Endothelial cell of umbilical vein (primary cell): Measurements from ENCODE around the gene CNTN5. TPM values are rescaled to one million over a fixed set of nuclear protein-coding genes. Genes with fewer than 3 reads are reported as not detected.

Source experiments
- BruUV-seq: library from RNA; stranded (reverse); fragments of 400-500 nt; replicated peaks from 2 replicates; lab custom pipeline; 2021; lab: Mats Ljungman, UMichigan
- CTCF ChIA-PET: fragments of 300-600, 350-600 bp; sonication (Branson Sonifier 250); formaldehyde crosslinking; loops from one replicate; lab custom pipeline; 2021; ENCODE audit warnings: antibody characterized with exemption, inconsistent platforms; lab: Charles Lee
- POLR2A ChIA-PET: fragments of 300-600, 350-600 bp; sonication (Branson Sonifier 250); formaldehyde crosslinking; loops from one replicate; lab custom pipeline; 2021; ENCODE audit warnings: antibody characterized with exemption, inconsistent platforms; lab: Charles Lee
- DNase-seq: peaks from one replicate; pipeline ENCODE4 v3.0.0-alpha.2; 2011; ENCODE audit warnings: low read depth, low spot score
- FAIRE-seq: peaks from 2 replicates; lab custom pipeline; 2011; peaks lifted over from hg19 to GRCh38; lab: Jason Lieb, UNC
- H2AFZ ChIP-seq: 2 replicates; pipeline ENCODE4 v1.6.0; 2012; ENCODE audit warnings: low read depth, low read length, control low read depth, inconsistent platforms
- H3K27ac ChIP-seq: 2 replicates; pipeline ENCODE4 v1.5.1; 2011; ENCODE audit warnings: low read depth, mild to moderate bottlenecking, control low read depth, low read length, moderate library complexity; ENCODE audit not compliant: insufficient read depth
- H3K27me3 ChIP-seq, 2 experiments: 2 replicates each; pipeline versions ENCODE4 v1.6.0 to v1.6.1; 2011; ENCODE audit warnings: low read length in 2 of 2, mixed read lengths in 1 of 2; ENCODE audit not compliant: control insufficient read depth in 2 of 2, insufficient read depth in 2 of 2
- H3K36me3 ChIP-seq, 2 experiments: 2 replicates in 1 of 2; 3 replicates in 1 of 2; pipeline ENCODE4 v1.5.1; 2011; ENCODE audit warnings: low read length in 2 of 2, mild to moderate bottlenecking in 1 of 2, moderate library complexity in 1 of 2; ENCODE audit not compliant: control insufficient read depth in 2 of 2, insufficient read depth in 2 of 2; ENCODE audit errors: extremely low read depth in 1 of 2
- H3K4me1 ChIP-seq: 3 replicates; pipeline ENCODE4 v1.5.1; 2011; ENCODE audit warnings: mild to moderate bottlenecking, low read length; ENCODE audit not compliant: control insufficient read depth, insufficient read depth; ENCODE audit errors: extremely low read depth
- H3K4me2 ChIP-seq: 2 replicates; pipeline ENCODE4 v1.6.1; 2011; ENCODE audit warnings: low read length, control low read depth, mixed read lengths; ENCODE audit not compliant: insufficient read depth
- H3K4me3 ChIP-seq, 3 experiments: fragments of 200-600 bp in 1 of 3; sonication (generic), shearing (Covaris generic) in 1 of 3; replicated peaks in 1 of 3; 2 replicates each; pipeline ENCODE4 v1.5.1; 2011 to 2016; ENCODE audit warnings: control low read depth in 3 of 3, low read length in 3 of 3, mild to moderate bottlenecking in 2 of 3, inconsistent platforms in 1 of 3, low read depth in 1 of 3, moderate library complexity in 1 of 3; ENCODE audit not compliant: insufficient read depth in 1 of 3
- H3K79me2 ChIP-seq: 2 replicates; pipeline ENCODE4 v1.6.0; 2012; ENCODE audit warnings: low read length, inconsistent platforms; ENCODE audit not compliant: control insufficient read depth, insufficient read depth
- H3K9ac ChIP-seq: replicated peaks from 2 replicates; pipeline ENCODE3; 2011; ENCODE audit warnings: low read length, control low read depth; ENCODE audit not compliant: insufficient read depth; ENCODE audit errors: extremely low read depth
- H3K9me1 ChIP-seq: replicated peaks from 3 replicates; pipeline ENCODE4 v1.6.0; 2011; ENCODE audit warnings: mild to moderate bottlenecking, low read length; ENCODE audit not compliant: control insufficient read depth, insufficient read depth; ENCODE audit errors: extremely low read depth
- H3K9me3 ChIP-seq: replicated peaks from 2 replicates; pipeline ENCODE4 v1.5.1; 2012; ENCODE audit warnings: low read length, inconsistent platforms; ENCODE audit not compliant: control insufficient read depth, insufficient read depth
- H4K20me1 ChIP-seq: replicated peaks from 2 replicates; pipeline ENCODE3; 2011; ENCODE audit warnings: mild to moderate bottlenecking, low read length; ENCODE audit not compliant: control insufficient read depth, insufficient read depth; ENCODE audit errors: extremely low read depth
- EZH2 ChIP-seq: IDR thresholded peaks from 2 replicates; pipeline ENCODE4 v1.6.1; 2012; ENCODE audit warnings: borderline replicate concordance, low read depth, mild to moderate bottlenecking, moderate library complexity, low read length, inconsistent platforms; ENCODE audit not compliant: severe bottlenecking
- FOS ChIP-seq: IDR thresholded peaks from 2 replicates; pipeline ENCODE4 v1.6.1; 2011; ENCODE audit warnings: mild to moderate bottlenecking, low read length, moderate library complexity, borderline replicate concordance; ENCODE audit not compliant: insufficient read depth
- GATA2 ChIP-seq: IDR thresholded peaks from 2 replicates; pipeline ENCODE4 v1.7.0; 2011; ENCODE audit warnings: low read depth, mild to moderate bottlenecking, moderate library complexity, mixed read lengths, low read length; ENCODE audit not compliant: insufficient read length, insufficient read depth
- JUN ChIP-seq: IDR thresholded peaks from 2 replicates; pipeline ENCODE4 v1.6.1; 2011; ENCODE audit warnings: borderline replicate concordance, low read depth; ENCODE audit not compliant: insufficient read length, insufficient read depth
- MYC ChIP-seq: IDR thresholded peaks from one replicate; pipeline ENCODE4 v1.6.1; 2011; ENCODE audit warnings: mild to moderate bottlenecking, low read depth, low read length
- POLR2A ChIP-seq: IDR thresholded peaks from 2 replicates; pipeline ENCODE4 v1.6.1; 2012; ENCODE audit warnings: low read depth, mild to moderate bottlenecking, control low read depth, low read length
- POLR2AphosphoS5 ChIP-seq: IDR thresholded peaks from 2 replicates; pipeline ENCODE4 v1.6.1; 2012; ENCODE audit warnings: low read depth, mild to moderate bottlenecking, control low read depth, low read length, moderate library complexity; ENCODE audit not compliant: insufficient read depth
- dilution Hi-C: fragments of 300-500 bp; cut with MboI; formaldehyde crosslinking; loops from one replicate; pipeline ENCODE4 v1.15.0; 2019; ENCODE audit warnings: low sequenced_read_pairs; ENCODE audit not compliant: extremely low pct_ligation_motif_present
- intact Hi-C: fragments of 100-400 bp; cut with micrococcal nuclease; formaldehyde crosslinking; loops from one replicate; pipeline ENCODE4 v1.10.0; 2022
- polyA plus RNA-seq, 4 experiments: library from polyadenylated mRNA; depleted of rRNA in 3 of 4; stranded (reverse) in 3 of 4; unstranded in 1 of 4; fragments of >200 nt; gene quantifications; 2 replicates each; pipeline versions ENCODE4 v1.2.1 to v1.2.3, GENCODE V29; 2011 to 2012; ENCODE audit warnings: missing spikeins in 1 of 4
- total RNA-seq: library from RNA; stranded (reverse); gene quantifications from 2 replicates; pipeline ENCODE4 v1.2.3, GENCODE V29; 2021
- TF ChIP-seq, protein P1 (sequence below), 2 donors: IDR thresholded peaks; 1 replicate in 1 of 2; 2 replicates in 1 of 2; pipeline ENCODE4 v1.5.1; 2011; ENCODE audit warnings: low read length in 2 of 2, mild to moderate bottlenecking in 2 of 2, moderate library complexity in 2 of 2, control low read depth in 1 of 2, inconsistent platforms in 1 of 2, low read depth in 1 of 2; ENCODE audit not compliant: insufficient read depth in 1 of 2; ENCODE audit errors: extremely low read depth in 1 of 2
- TF ChIP-seq, protein P2 (sequence below): IDR thresholded peaks from 2 replicates; pipeline ENCODE4 v1.6.1; 2011; ENCODE audit not compliant: insufficient read depth, insufficient read length

Gene CNTN5
- total and polyA plus RNA-seq, 2 donors (not counting 3 experiments of a cell fraction or from before 2014, with no cell fraction given) = not detected

DNA sequence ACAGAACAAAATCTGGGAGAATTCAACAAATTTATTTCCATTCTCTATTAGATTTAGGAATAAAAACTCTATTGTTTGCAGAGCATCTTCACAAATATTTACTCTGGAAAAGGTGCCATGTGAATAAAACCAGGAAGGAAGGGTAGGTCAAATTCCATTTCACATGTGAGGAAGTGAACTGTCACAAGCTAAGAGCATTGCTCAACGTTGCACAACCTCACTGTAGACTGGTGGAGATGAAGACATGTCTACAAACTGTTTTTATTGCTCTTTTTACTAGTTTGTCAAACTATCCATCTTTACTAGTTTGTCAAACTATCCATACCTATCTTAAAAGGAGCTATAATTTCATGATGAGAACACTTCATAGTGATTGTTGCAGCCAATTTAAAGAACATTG, 236.4 kb downstream of the CNTN5 start:
- no peaks in the 10 kb centered on the region for H3K4me1 ChIP-seq
- BruUV-seq = no TSS peak
- H3K27ac ChIP-seq = no peak overlapping the region
- peaks cover 2% of the 10 kb centered on the region for H3K9me3 ChIP-seq
- no peaks in the 10 kb centered on the region for H3K27me3 ChIP-seq
- intact Hi-C loops = no loop called here
- no peaks in the 10 kb centered on the region for H4K20me1 ChIP-seq
- FAIRE-seq (no peak), DNase-seq (no peak)
- dilution Hi-C loops = no loop called here
- H3K36me3 ChIP-seq = no peaks in the 10 kb centered on the region
- no peaks in the 10 kb centered on the region for H3K79me2 ChIP-seq
- ChIA-PET CTCF (no interaction called here), POLR2A (no interaction called here)
- no peak overlapping the region for H3K4me2 ChIP-seq
- no peak overlapping the region for H3K4me3 ChIP-seq
- no peak overlapping the region for H3K9ac ChIP-seq
- TF ChIP-seq, protein P1, sequence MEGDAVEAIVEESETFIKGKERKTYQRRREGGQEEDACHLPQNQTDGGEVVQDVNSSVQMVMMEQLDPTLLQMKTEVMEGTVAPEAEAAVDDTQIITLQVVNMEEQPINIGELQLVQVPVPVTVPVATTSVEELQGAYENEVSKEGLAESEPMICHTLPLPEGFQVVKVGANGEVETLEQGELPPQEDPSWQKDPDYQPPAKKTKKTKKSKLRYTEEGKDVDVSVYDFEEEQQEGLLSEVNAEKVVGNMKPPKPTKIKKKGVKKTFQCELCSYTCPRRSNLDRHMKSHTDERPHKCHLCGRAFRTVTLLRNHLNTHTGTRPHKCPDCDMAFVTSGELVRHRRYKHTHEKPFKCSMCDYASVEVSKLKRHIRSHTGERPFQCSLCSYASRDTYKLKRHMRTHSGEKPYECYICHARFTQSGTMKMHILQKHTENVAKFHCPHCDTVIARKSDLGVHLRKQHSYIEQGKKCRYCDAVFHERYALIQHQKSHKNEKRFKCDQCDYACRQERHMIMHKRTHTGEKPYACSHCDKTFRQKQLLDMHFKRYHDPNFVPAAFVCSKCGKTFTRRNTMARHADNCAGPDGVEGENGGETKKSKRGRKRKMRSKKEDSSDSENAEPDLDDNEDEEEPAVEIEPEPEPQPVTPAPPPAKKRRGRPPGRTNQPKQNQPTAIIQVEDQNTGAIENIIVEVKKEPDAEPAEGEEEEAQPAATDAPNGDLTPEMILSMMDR (IDR thresholded peaks at IDR 0.05; ENCODE audit: extremely low read depth in 1 of 2, insufficient read depth in 1 of 2, low read depth in 1 of 2, low read length in 2 of 2) = no peak
- TF ChIP-seq EZH2 (no peak), FOS (no peak), POLR2A (no peak), GATA2 (no peak), MYC (no peak), JUN (no peak), POLR2AphosphoS5 (no peak)
- TF ChIP-seq, protein P2, sequence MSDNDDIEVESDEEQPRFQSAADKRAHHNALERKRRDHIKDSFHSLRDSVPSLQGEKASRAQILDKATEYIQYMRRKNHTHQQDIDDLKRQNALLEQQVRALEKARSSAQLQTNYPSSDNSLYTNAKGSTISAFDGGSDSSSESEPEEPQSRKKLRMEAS = no peak
- H2AFZ ChIP-seq = no peak overlapping the region
- H3K9me1 ChIP-seq = no peaks in the 10 kb centered on the region
